Peyer's patch (tissue), 4 donors: ENCODE measurements around the gene RPS10.

Source experiments
- CTCF ChIP-seq, 6 experiments: fragments of 450-650 bp in 4 of 6; fragments of 200-600 bp in 2 of 6; sonication (generic) in 1 of 6; IDR thresholded peaks; one replicate each; pipeline ENCODE4 v1.5.1; 2017 to 2019; ENCODE audit warnings: antibody characterized with exemption in 6 of 6, mild to moderate bottlenecking in 3 of 6, moderate library complexity in 1 of 6
- POLR2A ChIP-seq, 2 donors: fragments of 450-650 bp; IDR thresholded peaks; one replicate each; pipeline ENCODE4 v1.5.1; 2017; ENCODE audit warnings: antibody characterized with exemption in 2 of 2, mild to moderate bottlenecking in 2 of 2, moderate library complexity in 2 of 2

- TF ChIP-seq CTCF (IDR thresholded peaks at IDR 0.05) (no peak), POLR2A (IDR thresholded peaks at IDR 0.05) (no peak)
These were observed 13.1 kb downstream of the RPS10 start for GRCh38 chr6:34412643-34413214.
